ENCODE data around the gene ANKS1B.
"Not testable (repeated sequence)": the region's sequence is repeated elsewhere in the genome, so short reads cannot be mapped to it uniquely, and the experiment has no call there.

Gene ANKS1B

GRCh38 chr12:99984271-99985128, at the start of gene ANKS1B:
TSS of gene ANKS1B (minus strand) at chr12:99984936. CDS start at chr12:99984237, 699 bp downstream.
- peak; percentile 32 for DNase-seq

- DNase-seq = peak; percentile 47
Measured at GRCh38 chr12:100031836-100032235, 47.1 kb upstream of the ANKS1B start.

GRCh38 chr12:100027671-100028070, 42.9 kb upstream of the ANKS1B start:
- no peak for DNase-seq

- no peak for DNase-seq
Measured at GRCh38 chr12:100026241-100026640, 41.5 kb upstream of the ANKS1B start.

- no peak for DNase-seq
Measured at GRCh38 chr12:100024974-100025555, 40.3 kb upstream of the ANKS1B start.

- peak; percentile 19 for DNase-seq
Measured at GRCh38 chr12:100020370-100020769, 35.6 kb upstream of the ANKS1B start.

- DNase-seq = no peak
Measured at GRCh38 chr12:100017056-100017455, 32.3 kb upstream of the ANKS1B start.

- DNase-seq = not testable (repeated sequence)
Measured at GRCh38 chr12:100016304-100016703, 31.6 kb upstream of the ANKS1B start.

GRCh38 chr12:100005846-100006245, 21.1 kb upstream of the ANKS1B start:
- DNase-seq = not testable (repeated sequence)

- DNase-seq = no peak
Measured at GRCh38 chr12:99997806-99998205, 13.1 kb upstream of the ANKS1B start.

GRCh38 chr12:99996095-99996494, 11.4 kb upstream of the ANKS1B start:
- DNase-seq = no peak

GRCh38 chr12:99985631-99986030, 895 bp upstream of the ANKS1B start:
- no peak for DNase-seq

GRCh38 chr12:99985129-99985570, 414 bp upstream of the ANKS1B start:
- DNase-seq = no peak

- DNase-seq = no peak
Measured at GRCh38 chr12:99983456-99984258, 1.1 kb downstream of the ANKS1B start.

- no peak for DNase-seq
Measured at GRCh38 chr12:99981639-99982190, 3.0 kb downstream of the ANKS1B start.

- no peak for DNase-seq
Measured at GRCh38 chr12:99979471-99979870, 5.3 kb downstream of the ANKS1B start.

GRCh38 chr12:99978152-99978551, 6.6 kb downstream of the ANKS1B start:
- no peak for DNase-seq

- no peak for DNase-seq
Measured at GRCh38 chr12:99977550-99977949, 7.2 kb downstream of the ANKS1B start.

- no peak for DNase-seq
Measured at GRCh38 chr12:99976762-99977161, 8.0 kb downstream of the ANKS1B start.

- DNase-seq = no peak
Measured at GRCh38 chr12:99975321-99975720, 9.4 kb downstream of the ANKS1B start.

- no peak for DNase-seq
Measured at GRCh38 chr12:99974146-99974545, 10.6 kb downstream of the ANKS1B start.

GRCh38 chr12:99966429-99966828, 18.3 kb downstream of the ANKS1B start:
- no peak for DNase-seq

GRCh38 chr12:99960311-99960710, 24.4 kb downstream of the ANKS1B start:
- DNase-seq = no peak
